ENCODE data around the gene GPC6. TPM values are rescaled to one million over a fixed set of nuclear protein-coding genes. Genes with fewer than 3 reads are reported as not detected.

The GPC6 gene
- total and polyA plus RNA-seq, 4 donors, result 5.9 to 29.1 (median 18.2) TPM

DNA sequence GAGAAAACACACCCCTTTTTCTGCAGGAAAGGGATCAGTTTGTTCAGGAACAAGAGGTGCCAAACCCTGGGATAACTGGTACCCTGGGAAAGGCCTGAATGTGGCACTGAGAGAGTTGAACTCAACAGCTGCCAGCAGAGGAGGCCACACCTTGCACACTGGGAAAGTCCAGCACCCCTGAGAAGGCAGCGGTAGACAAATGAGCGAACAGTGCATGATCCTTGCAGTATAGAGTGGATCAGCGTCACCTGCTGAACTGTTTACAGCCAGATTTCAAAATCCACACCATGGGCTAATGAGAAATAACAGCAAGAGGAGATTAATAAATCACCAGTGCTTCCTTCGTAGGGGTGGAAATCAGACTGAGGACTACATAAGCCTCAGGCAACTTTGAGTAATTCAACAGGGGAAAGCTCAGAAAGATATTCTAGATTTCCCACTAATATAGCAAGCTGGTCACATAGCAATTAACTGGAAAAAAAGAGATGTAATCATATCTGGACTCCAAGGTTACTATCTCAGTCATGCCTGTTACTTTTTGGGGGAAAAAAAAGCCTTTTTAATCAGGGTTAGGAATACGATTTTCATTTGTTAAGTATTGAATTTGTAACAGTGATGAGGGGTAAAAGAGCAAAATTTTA, 1200.8 kb downstream of the GPC6 start (continued):
- TF ChIP-seq, protein P1, sequence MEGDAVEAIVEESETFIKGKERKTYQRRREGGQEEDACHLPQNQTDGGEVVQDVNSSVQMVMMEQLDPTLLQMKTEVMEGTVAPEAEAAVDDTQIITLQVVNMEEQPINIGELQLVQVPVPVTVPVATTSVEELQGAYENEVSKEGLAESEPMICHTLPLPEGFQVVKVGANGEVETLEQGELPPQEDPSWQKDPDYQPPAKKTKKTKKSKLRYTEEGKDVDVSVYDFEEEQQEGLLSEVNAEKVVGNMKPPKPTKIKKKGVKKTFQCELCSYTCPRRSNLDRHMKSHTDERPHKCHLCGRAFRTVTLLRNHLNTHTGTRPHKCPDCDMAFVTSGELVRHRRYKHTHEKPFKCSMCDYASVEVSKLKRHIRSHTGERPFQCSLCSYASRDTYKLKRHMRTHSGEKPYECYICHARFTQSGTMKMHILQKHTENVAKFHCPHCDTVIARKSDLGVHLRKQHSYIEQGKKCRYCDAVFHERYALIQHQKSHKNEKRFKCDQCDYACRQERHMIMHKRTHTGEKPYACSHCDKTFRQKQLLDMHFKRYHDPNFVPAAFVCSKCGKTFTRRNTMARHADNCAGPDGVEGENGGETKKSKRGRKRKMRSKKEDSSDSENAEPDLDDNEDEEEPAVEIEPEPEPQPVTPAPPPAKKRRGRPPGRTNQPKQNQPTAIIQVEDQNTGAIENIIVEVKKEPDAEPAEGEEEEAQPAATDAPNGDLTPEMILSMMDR (IDR thresholded peaks at IDR 0.05; ENCODE audit: low read depth, low read length, missing input control), result no peak
- no peak for TF ChIP-seq GABPA (IDR thresholded peaks at IDR 0.05 in 1 of 2, conservative IDR thresholded peaks at IDR 0.05 in 1 of 2)
- TF ChIP-seq, protein P2, sequence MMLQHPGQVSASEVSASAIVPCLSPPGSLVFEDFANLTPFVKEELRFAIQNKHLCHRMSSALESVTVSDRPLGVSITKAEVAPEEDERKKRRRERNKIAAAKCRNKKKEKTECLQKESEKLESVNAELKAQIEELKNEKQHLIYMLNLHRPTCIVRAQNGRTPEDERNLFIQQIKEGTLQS (IDR thresholded peaks at IDR 0.05), result no peak

DNA sequence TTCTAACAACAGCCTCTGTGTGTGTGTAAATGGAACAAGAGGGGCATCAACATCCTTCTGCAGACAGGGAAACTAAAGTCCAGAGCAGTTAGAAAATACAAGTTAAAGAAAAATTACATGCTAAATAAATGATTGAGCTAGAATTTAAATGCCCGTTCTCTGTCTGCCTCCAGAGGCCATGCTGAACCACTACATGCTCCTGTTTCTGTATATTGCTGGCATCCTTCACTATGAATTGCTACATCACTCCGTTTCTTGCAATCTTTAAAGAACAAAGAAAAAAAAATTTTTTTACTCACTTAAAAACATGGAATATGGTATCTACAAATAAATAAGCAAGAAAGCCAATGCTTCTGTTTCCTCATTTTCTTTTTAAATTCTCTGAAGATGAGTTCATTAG, 1205.0 kb downstream of the GPC6 start:
- H3K27ac ChIP-seq (ENCODE audit: low read depth in 1 of 2, low read length in 2 of 2), result no peak overlapping the region
- no peaks in the 10 kb centered on the region for H3K4me1 ChIP-seq (ENCODE audit: control insufficient read depth in 4 of 4, insufficient read depth in 4 of 4, low read length in 3 of 4)
- no peak for DNase-seq (ENCODE audit: low spot score)
- H3K4me3 ChIP-seq (ENCODE audit: low read depth in 1 of 3, low read length in 3 of 3), result no peak overlapping the region
- no peak overlapping the region for H3K9ac ChIP-seq (ENCODE audit: low read depth in 1 of 2, low read length in 2 of 2)
- TF ChIP-seq YY1 (IDR thresholded peaks at IDR 0.05) (no peak), GABPA (IDR thresholded peaks at IDR 0.05 in 1 of 2, conservative IDR thresholded peaks at IDR 0.05 in 1 of 2) (no peak), RAD21 (IDR thresholded peaks at IDR 0.05) (peak in 1 of 2 donors; percentile 4), EGR1 (IDR thresholded peaks at IDR 0.05; ENCODE audit: low read depth in 2 of 2) (no peak), NR2F2 (IDR thresholded peaks at IDR 0.05) (no peak), FOXA2 (IDR thresholded peaks at IDR 0.05) (no peak), TAF1 (conservative IDR thresholded peaks at IDR 0.05) (no peak), HNF4G (IDR thresholded peaks at IDR 0.05) (no peak)
- TF ChIP-seq, protein P1 (IDR thresholded peaks at IDR 0.05; ENCODE audit: low read depth, low read length, missing input control), result no peak
- no peaks in the 10 kb centered on the region for H3K36me3 ChIP-seq (ENCODE audit: control insufficient read depth in 4 of 4, insufficient read depth in 3 of 4, low read depth in 1 of 4, low read length in 3 of 4)
- no peaks in the 10 kb centered on the region for H3K9me3 ChIP-seq (ENCODE audit: control insufficient read depth in 4 of 4, low read length in 3 of 4)
- 85% methylated on average over 2 of the region's 2 CpGs for WGBS
- H3K27me3 ChIP-seq (ENCODE audit: control insufficient read depth in 4 of 4, insufficient read depth in 4 of 4, low read length in 3 of 4), result no peaks in the 10 kb centered on the region

DNA sequence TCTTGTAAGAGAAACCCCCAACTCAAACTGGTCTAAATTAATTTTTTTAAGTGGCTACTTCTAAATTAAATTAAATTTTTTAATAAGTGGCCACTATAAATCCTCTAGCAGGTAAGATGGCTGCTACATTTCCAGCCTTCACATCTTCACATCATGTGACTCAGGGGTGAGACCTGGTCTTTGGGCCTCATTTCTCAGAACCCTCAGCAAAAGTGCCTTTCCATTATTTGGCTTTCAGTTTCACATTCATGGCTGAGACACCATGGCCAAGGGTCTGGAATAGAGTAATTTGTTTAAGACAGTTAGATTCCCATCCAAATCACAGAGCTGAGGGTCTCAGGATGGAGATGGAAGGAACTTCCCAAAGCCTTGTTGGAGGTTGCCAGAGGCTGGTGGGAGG, 1205.4 kb downstream of the GPC6 start:
- Histone ChIP-seq H3K4me3 (ENCODE audit: low read depth in 1 of 3, low read length in 3 of 3) (no peak overlapping the region), H3K36me3 (ENCODE audit: control insufficient read depth in 4 of 4, insufficient read depth in 3 of 4, low read depth in 1 of 4, low read length in 3 of 4) (no peaks in the 10 kb centered on the region), H3K9me3 (ENCODE audit: control insufficient read depth in 4 of 4, low read length in 3 of 4) (no peaks in the 10 kb centered on the region), H3K4me1 (ENCODE audit: control insufficient read depth in 4 of 4, insufficient read depth in 4 of 4, low read length in 3 of 4) (no peaks in the 10 kb centered on the region), H3K27ac (ENCODE audit: low read depth in 1 of 2, low read length in 2 of 2) (no peak overlapping the region), H3K9ac (ENCODE audit: low read depth in 1 of 2, low read length in 2 of 2) (no peak overlapping the region), H3K27me3 (ENCODE audit: control insufficient read depth in 4 of 4, insufficient read depth in 4 of 4, low read length in 3 of 4) (no peaks in the 10 kb centered on the region)
- no peak for DNase-seq (ENCODE audit: low spot score)
- no peak for TF ChIP-seq HNF4A (conservative IDR thresholded peaks at IDR 0.05)

All from liver (tissue), 9 donors.